GM12892 (cell line): ENCODE data around the gene LLGL1.

ENCODE experiments used
- POLR2A ChIP-seq: IDR thresholded peaks from 2 replicates; pipeline ENCODE4 v1.6.1; 2011; ENCODE audit warnings: low read depth, low read length, control low read depth
- POLR2AphosphoS5 ChIP-seq: IDR thresholded peaks from 2 replicates; pipeline ENCODE4 v1.6.1; 2011; ENCODE audit warnings: low read depth, low read length, control low read depth
- TAF1 ChIP-seq: IDR thresholded peaks from 2 replicates; pipeline ENCODE4 v1.6.1; 2011; ENCODE audit warnings: low read depth, mild to moderate bottlenecking, control low read depth, low read length, borderline replicate concordance

DNA sequence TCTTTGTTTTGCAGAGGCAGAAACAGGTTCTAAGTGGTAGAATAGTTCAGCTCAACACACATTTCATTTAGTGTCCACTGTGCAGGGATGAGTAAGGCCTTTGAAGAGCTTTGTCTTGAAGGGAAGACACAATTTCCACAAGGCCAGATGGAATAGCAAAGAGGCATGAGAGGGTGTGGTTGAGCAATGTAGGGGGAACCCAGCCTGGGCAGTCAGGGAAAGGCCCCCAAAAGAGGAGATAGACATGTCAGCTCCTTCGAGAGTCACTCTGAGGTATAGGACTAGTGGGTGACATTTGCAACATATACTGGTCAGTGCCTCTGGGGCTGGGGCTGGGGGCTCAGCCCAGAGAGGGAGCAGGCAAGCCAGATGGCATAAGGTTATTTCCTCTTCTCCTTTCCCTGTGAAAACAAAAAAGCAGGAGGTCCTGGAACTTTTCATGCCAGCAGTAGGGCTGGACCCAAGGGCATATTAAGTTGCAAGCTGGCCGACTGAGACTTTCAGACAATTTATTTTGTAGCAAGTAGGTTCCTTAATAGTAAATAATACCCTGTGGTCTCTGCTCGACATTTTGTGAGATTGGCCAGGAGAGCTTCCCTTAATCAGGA, 34.7 kb upstream of the LLGL1 start:
- TF ChIP-seq POLR2A (no peak), TAF1 (no peak), POLR2AphosphoS5 (no peak)
